Endothelial cell (in vitro differentiated cells): Measurements from ENCODE around the gene ATXN7L1. TPM values are rescaled to one million over a fixed set of nuclear protein-coding genes. Genes with fewer than 3 reads are reported as not detected.

Experiments used
- DNase-seq: peaks from one replicate; pipeline ENCODE4 v3.0.0; 2021; ENCODE audit warnings: low spot score
- H3K27ac Mint-ChIP-seq: one replicate; pipeline ENCODE4 v1.8.0; 2021; ENCODE audit warnings: mixed read lengths, inconsistent platforms; ENCODE audit not compliant: unreplicated experiment
- H3K27me3 Mint-ChIP-seq: one replicate; pipeline ENCODE4 v1.8.0; 2021; ENCODE audit warnings: mild to moderate bottlenecking, moderate library complexity, mixed read lengths, inconsistent platforms; ENCODE audit not compliant: unreplicated experiment
- H3K36me3 Mint-ChIP-seq: one replicate; pipeline ENCODE4 v1.8.0; 2021; ENCODE audit warnings: mild to moderate bottlenecking, low read depth, mixed read lengths, inconsistent platforms; ENCODE audit not compliant: unreplicated experiment
- H3K4me1 Mint-ChIP-seq: one replicate; pipeline ENCODE4 v1.8.0; 2021; ENCODE audit warnings: mild to moderate bottlenecking, mixed read lengths, inconsistent platforms; ENCODE audit not compliant: unreplicated experiment
- H3K4me3 Mint-ChIP-seq: one replicate; pipeline ENCODE4 v1.8.0; 2021; ENCODE audit warnings: mild to moderate bottlenecking, mixed read lengths, inconsistent platforms; ENCODE audit not compliant: unreplicated experiment
- H3K9me3 Mint-ChIP-seq: one replicate; pipeline ENCODE4 v1.8.0; 2021; ENCODE audit warnings: mixed read lengths, inconsistent platforms; ENCODE audit not compliant: unreplicated experiment
- CTCF ChIP-seq: fragments of 200-600 bp; sonication (generic); IDR thresholded peaks from one replicate; pipeline ENCODE4 v1.5.0; 2021; ENCODE audit warnings: antibody characterized with exemption; ENCODE audit not compliant: unreplicated experiment
- total RNA-seq: library from RNA; stranded (reverse); fragmentation: NEBNext Ultra II Directional; extraction: Animal tissue kit (Norgen Biotek cat#: 25700); gene quantifications from one replicate; pipeline ENCODE4 v1.2.1, GENCODE V29; 2021; ENCODE audit not compliant: unreplicated experiment

Gene ATXN7L1
- total RNA-seq, 1 donor from 2014 or later = 18.4 TPM

DNA sequence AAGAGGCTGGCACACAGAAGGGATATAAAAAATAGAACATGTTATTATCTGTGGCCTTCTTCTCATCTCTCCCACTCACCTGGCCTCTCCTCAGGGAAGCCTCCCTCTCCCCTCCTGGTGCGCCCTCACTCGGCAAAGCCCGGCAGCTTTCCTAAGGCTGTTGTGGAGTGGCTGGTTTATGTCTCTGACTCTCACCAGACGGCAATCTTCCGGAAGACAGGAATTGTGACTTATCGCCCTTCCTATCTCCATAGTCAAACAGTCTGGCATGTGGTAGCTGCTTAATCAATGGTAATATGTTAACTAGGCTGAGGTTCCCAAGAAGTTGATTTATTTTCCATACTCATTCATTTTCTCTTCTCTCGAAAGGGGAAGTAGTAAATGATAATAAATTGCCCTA lies 78.7 kb downstream of the ATXN7L1 start:
- Mint-ChIP-seq H3K36me3 (peaks cover 4% of the 10 kb centered on the region), H3K27ac (no peak overlapping the region), H3K4me1 (peaks cover 18% of the 10 kb centered on the region), H3K9me3 (no peaks in the 10 kb centered on the region), H3K27me3 (no peaks in the 10 kb centered on the region), H3K4me3 (no peak overlapping the region)
- DNase-seq = no peak
- TF ChIP-seq CTCF = no peak

GRCh38 chr7:105796365-105796764 lies 80.0 kb downstream of the ATXN7L1 start:
- Mint-ChIP-seq H3K36me3 (peaks cover 4% of the 10 kb centered on the region), H3K4me1 (peaks cover 18% of the 10 kb centered on the region), H3K27ac (no peak overlapping the region), H3K4me3 (no peak overlapping the region), H3K27me3 (no peaks in the 10 kb centered on the region), H3K9me3 (no peaks in the 10 kb centered on the region)
- TF ChIP-seq CTCF = no peak
- no peak for DNase-seq

- H3K4me1 Mint-ChIP-seq = peaks cover 8% of the 10 kb centered on the region
- H3K27ac Mint-ChIP-seq = no peak overlapping the region
- H3K4me3 Mint-ChIP-seq = no peak overlapping the region
- peaks cover 4% of the 10 kb centered on the region for H3K36me3 Mint-ChIP-seq
- no peak for DNase-seq
- H3K9me3 Mint-ChIP-seq = no peaks in the 10 kb centered on the region
- no peak for TF ChIP-seq CTCF
- no peaks in the 10 kb centered on the region for H3K27me3 Mint-ChIP-seq
Measured at GRCh38 chr7:105794741-105795729, 81.4 kb downstream of the ATXN7L1 start.

DNA sequence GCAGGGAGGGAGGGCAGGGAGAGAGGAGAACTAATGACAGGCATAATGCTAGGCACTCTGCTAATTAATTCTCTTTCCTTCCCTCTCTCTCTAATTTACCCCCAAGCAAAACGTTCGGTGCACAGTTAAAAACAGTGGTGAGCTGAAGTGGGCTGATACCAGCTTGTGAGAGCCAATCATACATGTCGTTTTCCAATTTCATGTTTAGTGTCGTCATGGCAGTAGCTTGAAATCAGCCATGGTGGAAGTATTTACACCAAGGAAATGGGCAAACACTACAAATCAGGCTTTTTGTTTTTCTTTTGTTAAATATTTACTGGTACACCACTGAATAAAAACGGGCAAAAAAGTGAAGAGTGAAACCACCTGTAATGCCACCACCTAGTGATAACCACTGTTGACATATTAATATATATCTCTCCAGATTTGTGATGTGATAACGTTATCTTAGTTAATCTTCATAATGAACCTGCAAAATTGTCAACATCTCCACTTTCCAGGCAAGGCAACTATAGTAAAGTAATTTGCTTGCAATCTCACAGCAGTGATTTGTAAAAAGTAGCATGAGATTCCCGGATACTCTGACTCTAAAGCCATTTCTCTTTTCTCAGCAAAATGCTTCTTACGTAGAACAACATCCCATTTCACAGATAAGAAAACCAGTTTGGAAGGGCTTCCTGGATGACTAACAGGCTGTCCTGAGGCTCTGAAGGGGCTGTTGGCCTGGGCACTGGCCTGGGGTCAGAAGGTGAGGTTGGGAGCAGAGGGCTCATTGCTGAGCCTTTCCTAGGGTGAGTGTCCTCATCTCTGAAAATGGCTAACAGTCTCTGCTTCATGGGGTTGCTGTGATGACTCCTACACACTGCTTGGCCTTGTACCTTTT lies 83.7 kb downstream of the ATXN7L1 start:
- TF ChIP-seq CTCF = no peak
- H3K9me3 Mint-ChIP-seq = no peaks in the 10 kb centered on the region
- H3K27me3 Mint-ChIP-seq = no peaks in the 10 kb centered on the region
- H3K36me3 Mint-ChIP-seq = peaks cover 4% of the 10 kb centered on the region
- no peak overlapping the region for H3K4me3 Mint-ChIP-seq
- H3K27ac Mint-ChIP-seq = no peak overlapping the region
- H3K4me1 Mint-ChIP-seq = peaks cover 2% of the 10 kb centered on the region
- DNase-seq = no peak
